Activated CD4-positive, CD25-positive, alpha-beta regulatory T cell (primary cell): ENCODE results near the gene SACS.

ENCODE experiments used
- DNase-seq, 4 experiments: peaks; one replicate each; lab custom pipeline; 2025; lab: John Stamatoyannopoulos, UW

SACS gene

DNA sequence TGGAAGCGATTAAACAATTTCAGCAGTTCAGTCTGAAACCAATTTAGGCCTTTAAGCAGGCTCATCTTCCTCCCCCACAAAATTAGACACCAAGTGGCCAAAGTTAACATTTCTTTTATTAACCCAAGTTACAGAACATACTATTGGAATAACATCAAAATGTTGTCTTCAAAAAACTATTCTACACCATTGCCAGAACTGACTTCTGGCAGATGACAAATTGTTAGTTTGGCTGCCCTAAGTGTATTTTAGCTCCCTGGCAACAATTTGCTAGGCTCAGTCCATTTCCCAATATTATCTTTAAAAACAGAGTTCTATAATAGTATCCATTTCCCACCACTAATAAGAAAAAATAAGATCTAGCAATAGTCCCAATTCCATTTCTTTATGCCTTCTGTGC lies 144.9 kb downstream of the SACS start:
- no peak for DNase-seq

DNA sequence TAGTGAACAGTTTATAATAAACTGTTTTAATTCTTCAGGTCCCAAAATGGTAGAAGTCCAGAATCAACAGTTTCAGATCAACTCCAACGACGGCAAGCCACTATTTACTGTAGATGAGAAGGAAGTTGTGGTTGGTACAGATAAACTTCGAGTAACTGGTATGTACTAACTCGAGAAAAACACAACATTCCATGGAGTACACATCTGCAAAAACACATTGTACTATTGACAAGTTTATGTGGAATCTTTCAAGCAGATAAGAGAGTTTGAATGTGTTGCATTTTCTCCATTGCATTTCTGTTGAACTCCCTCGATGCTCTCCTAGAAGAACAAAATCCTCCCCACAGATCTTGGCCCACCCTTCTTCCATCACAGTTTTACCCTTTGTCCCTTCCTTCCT lies 154.2 kb downstream of the SACS start:
- DNase-seq, result no peak
